ENCODE measurements around the gene MED20. TPM values are rescaled to one million over a fixed set of nuclear protein-coding genes. Genes with fewer than 3 reads are reported as not detected.

The MED20 gene
- total RNA-seq, 1 donor from 2014 or later = 15.6 TPM

Other genes starting within 250 kb of the MED20 start
- 10.9 TPM for gene TFEB, start 185.5 kb downstream of the MED20 start, total RNA-seq
- not detected for gene PGC, start 173.7 kb downstream of the MED20 start, total RNA-seq
- gene FRS3, start 141.2 kb downstream of the MED20 start, total RNA-seq = 2.2 TPM
- 2.2 TPM for gene PRICKLE4, start 140.4 kb downstream of the MED20 start, total RNA-seq
- gene TOMM6, start 133.4 kb downstream of the MED20 start, total RNA-seq = 189 TPM
- gene USP49, start 25.8 kb downstream of the MED20 start, total RNA-seq = 1.5 TPM
- gene BYSL, start 360 bp upstream of the MED20 start, total RNA-seq = 16.2 TPM
- gene CCND3, start 20.7 kb upstream of the MED20 start, total RNA-seq = 32.2 TPM
- 13.8 TPM for gene TAF8, start 129.4 kb upstream of the MED20 start, total RNA-seq
- gene C6orf132, start 221.5 kb upstream of the MED20 start, total RNA-seq = 216 TPM